IPS-20b (cell line): Measurements from ENCODE around the gene PPP6R3.

Source experiments
- H3K27ac ChIP-seq: one replicate; pipeline ENCODE4 v1.5.1; 2013; ENCODE audit warnings: low read length
- H3K27me3 ChIP-seq: 2 replicates; pipeline ENCODE4 v1.6.1; 2013; ENCODE audit warnings: mild to moderate bottlenecking, low read length, inconsistent platforms; ENCODE audit not compliant: insufficient read depth
- H3K36me3 ChIP-seq: 2 replicates; pipeline ENCODE4 v1.6.1; 2013; ENCODE audit warnings: low read depth, mild to moderate bottlenecking, inconsistent platforms, low read length, moderate library complexity; ENCODE audit not compliant: insufficient read depth
- H3K4me1 ChIP-seq: 2 replicates; pipeline ENCODE4 v1.6.1; 2013; ENCODE audit warnings: mild to moderate bottlenecking, control low read depth, inconsistent platforms, low read length, moderate library complexity; ENCODE audit not compliant: insufficient read depth
- H3K4me3 ChIP-seq: 2 replicates; pipeline ENCODE4 v1.5.1; 2013; ENCODE audit warnings: mild to moderate bottlenecking, low read length, inconsistent platforms
- H3K9ac ChIP-seq: 2 replicates; pipeline ENCODE4 v1.6.1; 2013; ENCODE audit warnings: low read depth, mild to moderate bottlenecking, inconsistent platforms, low read length, moderate library complexity
- H3K9me3 ChIP-seq: 2 replicates; pipeline ENCODE4 v1.6.1; 2013; ENCODE audit warnings: mild to moderate bottlenecking, low read depth, low read length, inconsistent platforms; ENCODE audit not compliant: insufficient read depth

PPP6R3 gene

DNA sequence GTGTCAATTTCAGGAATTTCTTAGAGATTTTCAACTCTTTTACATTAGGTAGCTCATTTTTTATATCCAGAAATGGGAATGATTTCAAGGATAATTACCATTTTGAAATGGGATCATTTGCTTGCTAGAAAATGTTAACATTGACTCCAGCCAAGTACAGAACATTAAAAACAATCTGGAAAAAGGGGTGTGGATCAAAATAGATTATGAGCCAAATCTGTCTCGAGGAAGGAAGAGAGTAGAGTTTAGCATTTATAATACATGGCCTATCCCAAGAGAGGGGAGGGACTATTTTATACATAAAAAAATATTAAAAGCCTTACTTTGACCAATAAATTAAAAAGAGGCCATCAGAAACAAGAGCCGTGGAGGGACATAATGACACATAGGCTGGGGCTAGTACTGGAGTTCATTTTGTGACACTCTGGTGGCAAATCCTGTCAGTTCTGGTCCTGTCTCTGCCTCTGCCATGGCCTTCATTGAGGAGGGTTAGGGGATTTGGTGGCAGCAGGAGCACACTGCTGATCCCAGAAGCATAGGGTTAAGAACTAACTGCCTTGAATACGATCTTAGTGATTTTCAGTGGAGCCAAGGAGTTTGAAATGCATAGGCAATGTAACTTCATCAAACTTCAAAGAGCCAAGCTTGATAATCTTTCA lies 20.4 kb downstream of the PPP6R3 start:
- Histone ChIP-seq H3K9me3 (no peaks in the 10 kb centered on the region), H3K27ac (no peak overlapping the region), H3K36me3 (peaks cover 13% of the 10 kb centered on the region)

DNA sequence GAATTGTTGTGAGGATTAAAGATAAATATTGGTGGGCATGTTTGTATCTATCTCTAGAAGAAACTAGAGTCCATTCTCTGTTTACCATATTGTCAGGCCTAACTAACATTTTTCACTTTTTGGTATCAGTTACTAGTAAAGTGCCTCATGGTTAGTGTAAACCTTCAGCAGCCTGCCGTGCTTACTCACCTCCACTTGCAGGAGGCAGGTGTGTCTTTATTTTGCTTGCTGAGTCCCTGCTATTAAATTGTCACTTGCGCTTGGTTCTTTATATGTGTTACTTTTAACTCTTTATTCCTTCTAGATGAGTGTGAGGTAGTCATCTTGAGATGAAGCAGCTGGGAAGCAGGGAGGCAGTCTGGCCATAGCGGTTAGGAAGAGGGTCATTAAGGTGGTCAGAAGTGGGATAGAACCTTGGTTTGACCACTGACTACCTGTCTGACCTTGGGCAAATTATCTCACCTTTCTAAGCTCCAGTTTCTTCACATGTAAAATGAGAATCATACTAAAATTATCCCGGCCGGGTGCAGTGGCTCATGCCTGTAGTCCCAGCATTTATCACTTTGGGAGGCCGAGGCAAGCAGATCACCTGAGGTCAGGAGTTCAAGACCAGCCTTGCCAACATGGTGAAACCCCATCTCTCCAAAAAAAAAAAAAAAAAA lies 21.2 kb downstream of the PPP6R3 start:
- H3K27ac ChIP-seq, result no peak overlapping the region
- H3K9ac ChIP-seq, result no peak overlapping the region
- H3K27me3 ChIP-seq, result no peaks in the 10 kb centered on the region
- H3K4me1 ChIP-seq, result no peaks in the 10 kb centered on the region
- peaks cover 11% of the 10 kb centered on the region for H3K36me3 ChIP-seq
- H3K9me3 ChIP-seq, result no peaks in the 10 kb centered on the region
- H3K4me3 ChIP-seq, result no peak overlapping the region

More for the DNA sequence above, 20.4 kb downstream of the PPP6R3 start:
- Histone ChIP-seq H3K4me1 (no peaks in the 10 kb centered on the region), H3K9ac (no peak overlapping the region), H3K4me3 (no peak overlapping the region), H3K27me3 (no peaks in the 10 kb centered on the region)

DNA sequence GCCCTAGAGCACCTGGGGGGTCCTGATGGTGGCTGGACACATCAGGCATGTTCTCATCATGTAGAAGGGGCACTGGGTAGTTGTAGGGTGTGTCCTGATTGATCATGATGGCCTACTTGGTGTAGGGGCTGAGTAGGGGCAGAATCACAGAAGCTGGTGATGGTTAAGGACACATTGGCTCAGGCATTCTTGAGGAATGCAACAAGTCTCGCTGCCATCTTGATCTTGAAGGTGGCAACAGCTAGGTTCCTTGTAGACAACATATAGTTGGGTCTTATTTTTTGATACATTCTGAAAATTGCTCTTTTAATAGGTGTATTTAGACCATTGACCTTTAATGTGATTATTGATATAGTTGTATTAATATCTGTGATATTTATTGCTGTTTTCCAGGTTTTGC lies 28.1 kb downstream of the PPP6R3 start:
- H3K9me3 ChIP-seq, result no peaks in the 10 kb centered on the region
- H3K36me3 ChIP-seq, result 0 out of 2 replicates have a peak, but pooled peaks cover 3% of the 10 kb centered on the region
- no peak overlapping the region for H3K9ac ChIP-seq
- no peak overlapping the region for H3K4me3 ChIP-seq
- H3K4me1 ChIP-seq, result no peaks in the 10 kb centered on the region; the same call in 1 of the 2 replicates
- no peak overlapping the region for H3K27ac ChIP-seq
- H3K27me3 ChIP-seq, result no peaks in the 10 kb centered on the region

- Histone ChIP-seq H3K36me3 (no peaks in the 10 kb centered on the region), H3K9me3 (no peaks in the 10 kb centered on the region), H3K4me1 (peaks cover 9% of the 10 kb centered on the region), H3K27ac (no peak overlapping the region), H3K4me3 (no peak overlapping the region), H3K9ac (no peak overlapping the region), H3K27me3 (no peaks in the 10 kb centered on the region)
Measured at GRCh38 chr11:68495220-68495729, 34.7 kb downstream of the PPP6R3 start.

GRCh38 chr11:68495872-68496271 lies 35.3 kb downstream of the PPP6R3 start:
- Histone ChIP-seq H3K9me3 (no peaks in the 10 kb centered on the region), H3K27me3 (no peaks in the 10 kb centered on the region), H3K27ac (no peak overlapping the region), H3K4me3 (no peak overlapping the region), H3K9ac (no peak overlapping the region), H3K4me1 (peaks cover 9% of the 10 kb centered on the region), H3K36me3 (no peaks in the 10 kb centered on the region)

DNA sequence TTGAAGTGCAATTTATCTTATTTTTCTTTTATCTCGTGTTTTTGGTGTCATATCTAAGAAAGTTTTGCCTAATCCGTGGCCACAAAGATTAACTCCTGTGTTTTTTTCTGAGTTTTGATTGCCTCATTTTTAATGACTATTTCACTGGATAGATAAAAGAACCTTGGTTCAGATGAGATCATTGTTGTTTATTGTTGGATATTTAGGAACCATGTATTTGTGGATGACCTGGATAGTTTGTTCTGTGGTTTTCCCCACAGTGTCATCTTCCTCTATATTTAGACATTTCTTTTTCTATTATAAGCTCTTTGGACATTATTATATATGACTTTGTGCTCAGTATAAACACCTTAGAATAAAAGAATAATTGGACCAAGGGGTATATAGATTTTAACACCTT lies 37.2 kb downstream of the PPP6R3 start:
- H3K9me3 ChIP-seq, result no peaks in the 10 kb centered on the region
- peaks cover 9% of the 10 kb centered on the region for H3K4me1 ChIP-seq
- no peak overlapping the region for H3K9ac ChIP-seq
- H3K27me3 ChIP-seq, result no peaks in the 10 kb centered on the region
- H3K36me3 ChIP-seq, result no peaks in the 10 kb centered on the region
- H3K4me3 ChIP-seq, result no peak overlapping the region
- H3K27ac ChIP-seq, result no peak overlapping the region

GRCh38 chr11:68498321-68498720 lies 37.8 kb downstream of the PPP6R3 start:
- H3K27ac ChIP-seq, result no peak overlapping the region
- H3K9ac ChIP-seq, result no peak overlapping the region
- peaks cover 9% of the 10 kb centered on the region for H3K4me1 ChIP-seq

GRCh38 chr11:68498903-68499883 lies 38.6 kb downstream of the PPP6R3 start:
- peaks cover 9% of the 10 kb centered on the region for H3K4me1 ChIP-seq
- H3K9ac ChIP-seq, result no peak overlapping the region
- H3K4me3 ChIP-seq, result no peak overlapping the region
- no peak overlapping the region for H3K27ac ChIP-seq
- no peaks in the 10 kb centered on the region for H3K9me3 ChIP-seq
- no peaks in the 10 kb centered on the region for H3K36me3 ChIP-seq
- no peaks in the 10 kb centered on the region for H3K27me3 ChIP-seq

More at GRCh38 chr11:68498321-68498720, 37.8 kb downstream of the PPP6R3 start:
- Histone ChIP-seq H3K36me3 (no peaks in the 10 kb centered on the region), H3K4me3 (no peak overlapping the region), H3K9me3 (no peaks in the 10 kb centered on the region), H3K27me3 (no peaks in the 10 kb centered on the region)

DNA sequence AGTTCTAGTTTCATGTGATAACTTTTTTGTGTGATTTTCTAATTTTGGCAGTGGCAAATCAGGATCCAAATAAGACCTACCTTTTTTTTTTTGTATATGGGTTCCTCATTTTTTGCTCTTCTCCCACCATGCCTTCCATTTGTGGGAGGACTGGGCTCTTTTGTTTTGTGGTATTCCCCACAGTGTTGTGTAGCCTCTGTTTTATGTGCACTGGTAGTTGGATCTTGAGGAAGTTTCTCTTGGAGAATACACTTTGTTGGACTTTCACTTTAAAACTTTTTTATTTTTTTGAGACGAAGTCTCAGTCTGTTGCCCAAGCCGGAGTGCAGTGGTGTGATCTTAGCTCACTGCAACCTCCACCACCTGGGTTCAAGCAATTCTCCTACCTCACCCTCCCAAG lies 39.7 kb downstream of the PPP6R3 start:
- H3K4me3 ChIP-seq, result no peak overlapping the region
- no peak overlapping the region for H3K9ac ChIP-seq
- H3K9me3 ChIP-seq, result no peaks in the 10 kb centered on the region
- no peak overlapping the region for H3K27ac ChIP-seq
- peaks cover 9% of the 10 kb centered on the region for H3K4me1 ChIP-seq
- no peaks in the 10 kb centered on the region for H3K27me3 ChIP-seq
- no peaks in the 10 kb centered on the region for H3K36me3 ChIP-seq

DNA sequence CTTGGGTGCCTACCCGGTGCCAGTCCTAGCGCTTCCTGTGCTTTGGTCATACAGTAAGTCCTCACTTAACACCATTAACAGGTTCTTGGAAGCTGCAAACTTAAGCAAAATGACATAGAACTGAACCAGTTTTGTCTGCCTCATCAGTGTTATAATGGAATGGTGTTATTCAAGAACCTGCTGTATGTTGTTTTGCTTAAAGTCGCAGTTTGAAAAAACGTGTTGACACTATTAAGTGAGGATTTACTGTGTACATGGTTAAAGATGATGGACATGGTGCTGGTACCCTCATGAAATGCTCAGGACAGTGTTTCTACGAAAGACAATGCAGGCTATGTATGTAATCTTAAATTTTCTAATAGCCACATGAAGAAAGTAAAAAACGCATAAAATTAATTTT lies 41.3 kb downstream of the PPP6R3 start:
- Histone ChIP-seq H3K27me3 (no peaks in the 10 kb centered on the region), H3K4me3 (no peak overlapping the region), H3K4me1 (peaks cover 9% of the 10 kb centered on the region), H3K9ac (no peak overlapping the region), H3K9me3 (no peaks in the 10 kb centered on the region), H3K27ac (no peak overlapping the region), H3K36me3 (no peaks in the 10 kb centered on the region)

- Histone ChIP-seq H3K9ac (no peak overlapping the region), H3K9me3 (no peaks in the 10 kb centered on the region), H3K27ac (no peak overlapping the region), H3K4me3 (no peak overlapping the region), H3K27me3 (no peaks in the 10 kb centered on the region), H3K4me1 (peaks cover 10% of the 10 kb centered on the region), H3K36me3 (no peaks in the 10 kb centered on the region)
Measured at GRCh38 chr11:68503251-68503687, 42.7 kb downstream of the PPP6R3 start.
